NCI-H2171 (cell line): ENCODE data around the gene SPATA32.
"Not testable (repeated sequence)": the region's sequence is repeated elsewhere in the genome, so short reads cannot be mapped to it uniquely, and the experiment has no call there.

ENCODE experiments used
- DNase-seq: peaks from one replicate; lab custom pipeline; 2025; lab: John Stamatoyannopoulos, UW

SPATA32 gene

DNA sequence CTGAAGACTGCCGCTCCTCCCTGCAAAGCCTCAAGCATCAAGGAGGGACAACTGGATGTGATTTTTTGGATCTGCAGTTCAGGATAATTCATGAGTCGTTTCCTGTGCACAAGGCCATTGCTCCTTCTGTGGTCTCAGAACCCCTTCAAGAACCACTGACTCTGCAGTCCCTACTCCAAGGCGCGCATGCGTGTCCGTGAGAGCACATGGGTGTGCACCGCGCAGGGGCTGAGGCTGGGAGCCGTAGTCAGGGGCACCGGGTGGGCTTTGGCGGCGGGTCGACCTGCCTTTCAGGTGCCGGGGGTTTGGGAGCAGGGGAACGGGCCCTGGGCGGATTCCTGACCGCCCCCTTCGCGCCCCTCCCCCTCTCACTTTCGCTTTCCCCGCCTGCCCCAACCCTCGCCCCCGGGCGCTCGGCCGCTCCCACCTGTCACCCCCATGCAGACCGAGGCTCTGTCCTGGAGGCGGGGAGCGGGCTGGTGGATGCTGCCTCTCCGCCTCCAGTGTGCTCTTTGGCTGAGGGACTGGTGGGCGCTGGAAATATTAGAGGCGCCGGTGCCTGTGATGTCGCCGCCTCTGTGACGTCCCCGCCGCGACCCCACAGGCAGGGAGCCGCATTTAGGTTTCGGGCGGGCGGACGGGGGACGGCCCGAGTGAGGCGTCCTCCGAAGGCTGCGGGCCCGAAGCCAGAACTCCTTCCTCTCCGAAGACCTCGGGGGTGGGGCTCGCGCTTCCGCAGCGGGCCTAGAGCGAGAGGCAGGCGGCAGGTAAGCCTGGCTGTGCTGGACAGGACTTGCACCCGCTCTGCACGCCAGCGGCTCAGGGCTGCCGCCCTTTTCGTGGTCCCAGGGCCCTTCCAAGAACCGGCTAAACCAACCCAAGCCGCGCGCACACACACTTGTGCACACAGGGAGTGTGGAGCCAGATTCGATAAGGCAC lies at the start of gene SPATA32:
SPATA32 (minus strand) TSS at position 518 of the 939 bp plus-strand sequence; CDS start at position 440, 78 bp downstream.
- DNase-seq, result no peak

DNA sequence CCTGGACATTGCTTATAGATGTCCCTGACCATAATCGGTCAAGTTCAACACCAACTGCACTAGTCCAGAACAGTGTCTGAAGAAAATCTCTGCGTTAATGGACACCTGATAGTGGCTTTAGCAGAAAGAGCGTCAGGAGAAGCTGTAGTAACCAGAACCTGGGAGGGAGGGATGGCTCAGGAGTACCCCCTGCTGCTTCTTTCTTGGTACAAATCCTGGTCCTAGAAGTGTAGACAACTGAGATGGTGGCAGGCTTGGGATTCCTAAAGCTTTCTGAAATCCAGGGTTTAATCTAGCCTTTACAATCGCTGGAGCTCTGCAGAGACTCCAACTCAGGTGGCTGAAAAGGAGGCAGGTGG lies 49.5 kb upstream of the SPATA32 start:
- DNase-seq, result no peak

DNA sequence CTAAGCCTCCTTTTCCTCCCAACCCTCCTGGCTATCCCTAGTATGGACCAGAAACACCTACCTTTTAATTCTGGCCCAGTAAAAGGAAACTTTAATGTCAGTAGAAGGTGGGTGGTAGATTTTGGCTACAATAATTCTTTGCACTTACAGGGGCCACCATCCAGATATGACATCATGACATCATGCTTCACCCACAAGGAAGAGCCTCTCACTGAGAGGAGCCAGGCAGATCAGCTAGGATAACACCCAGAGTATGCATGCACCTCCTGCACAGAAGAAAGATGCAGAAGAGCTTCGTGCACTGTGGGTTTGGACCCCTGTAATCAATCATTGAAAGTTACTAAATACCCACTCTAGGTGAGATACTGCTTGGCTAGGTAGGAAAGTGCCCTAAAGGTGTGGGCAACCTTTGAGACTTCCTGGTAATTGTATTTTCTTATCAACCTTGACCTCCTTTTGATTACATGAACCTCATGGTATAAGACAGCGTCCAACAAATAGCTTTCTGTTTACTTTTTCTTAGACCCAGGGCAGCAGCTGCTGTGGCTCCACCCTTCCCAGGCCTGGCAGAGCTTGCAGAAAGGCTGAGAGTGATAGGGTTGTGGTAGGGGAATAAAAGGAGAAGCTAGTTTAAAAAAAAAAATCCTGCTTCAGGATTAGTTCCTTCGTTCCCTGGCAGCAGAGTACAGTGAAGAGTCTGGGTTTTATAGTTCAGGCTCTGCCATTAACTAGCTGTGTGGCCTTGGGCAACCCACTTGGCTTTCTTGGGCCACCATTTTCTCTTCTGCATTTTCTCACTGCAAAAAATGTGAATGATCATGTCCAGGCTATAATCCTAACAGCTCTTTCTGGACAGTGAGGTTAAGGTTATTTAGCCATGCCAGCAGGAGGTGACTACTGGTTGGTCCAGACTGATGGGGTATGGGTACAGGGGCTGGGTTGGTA lies 48.8 kb upstream of the SPATA32 start:
- no peak for DNase-seq

DNA sequence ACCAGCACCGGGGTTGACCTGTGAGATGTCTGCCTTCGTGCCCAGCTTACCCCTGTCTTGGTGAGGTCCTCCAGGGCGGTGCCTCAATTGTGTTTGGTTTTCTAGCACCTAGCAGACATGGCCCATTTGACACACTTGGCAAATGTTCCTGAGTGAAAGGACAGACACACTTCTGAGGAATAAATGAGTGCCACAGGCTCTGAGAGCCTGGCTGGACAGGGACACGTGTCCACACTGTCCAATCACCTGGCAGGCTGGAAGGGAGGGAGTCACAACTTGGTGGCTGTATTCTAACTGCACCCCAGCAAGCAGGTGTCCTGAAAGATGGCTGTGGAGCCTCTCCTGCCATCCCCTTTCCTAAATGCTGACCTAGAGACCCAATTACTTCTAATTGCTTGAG lies 47.5 kb upstream of the SPATA32 start:
- DNase-seq, result no peak

DNA sequence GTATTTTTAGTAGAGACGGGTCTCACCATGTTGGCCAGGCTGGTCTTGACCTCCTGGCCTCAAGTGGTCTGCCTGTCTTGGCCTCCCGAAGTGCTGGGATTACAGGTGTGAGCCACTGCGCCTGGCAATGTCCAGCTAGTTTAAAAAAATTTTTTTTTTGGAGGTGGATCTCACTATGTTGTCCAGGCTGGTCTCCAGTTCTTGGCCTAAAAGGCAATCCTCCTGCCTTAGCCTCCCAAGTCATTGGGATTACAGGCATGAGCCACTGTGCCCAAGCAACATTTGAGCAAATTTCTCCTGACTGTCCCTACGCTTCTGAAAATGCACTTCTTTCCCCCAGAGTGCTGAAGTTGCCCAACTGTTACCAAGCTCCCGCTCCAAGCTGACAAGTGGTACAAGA lies 46.9 kb upstream of the SPATA32 start:
- no peak for DNase-seq

DNA sequence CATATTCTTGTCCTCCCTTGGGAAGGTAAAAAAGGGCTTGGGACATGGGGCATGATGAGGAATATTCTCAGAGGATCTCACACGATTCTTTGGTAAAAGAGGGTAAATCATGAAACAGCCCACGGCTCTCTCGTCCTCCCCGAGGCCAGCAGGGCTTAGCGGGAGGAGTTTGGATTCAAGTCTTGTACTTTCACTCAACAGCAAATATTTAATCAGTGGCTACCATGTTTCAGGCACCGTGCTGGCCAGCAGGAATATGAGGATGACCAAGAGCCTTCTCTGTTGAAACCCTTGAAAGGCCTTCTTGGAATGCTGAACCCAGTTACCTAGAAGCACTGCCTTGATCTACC lies 46.1 kb upstream of the SPATA32 start:
- no peak for DNase-seq

- no peak for DNase-seq
Observed at GRCh38 chr17:45307290-45308015, 45.6 kb upstream of the SPATA32 start.

GRCh38 chr17:45306623-45307022 lies 44.7 kb upstream of the SPATA32 start:
- DNase-seq, result no peak

- no peak for DNase-seq
Observed at GRCh38 chr17:45306094-45306493, 44.2 kb upstream of the SPATA32 start.

DNA sequence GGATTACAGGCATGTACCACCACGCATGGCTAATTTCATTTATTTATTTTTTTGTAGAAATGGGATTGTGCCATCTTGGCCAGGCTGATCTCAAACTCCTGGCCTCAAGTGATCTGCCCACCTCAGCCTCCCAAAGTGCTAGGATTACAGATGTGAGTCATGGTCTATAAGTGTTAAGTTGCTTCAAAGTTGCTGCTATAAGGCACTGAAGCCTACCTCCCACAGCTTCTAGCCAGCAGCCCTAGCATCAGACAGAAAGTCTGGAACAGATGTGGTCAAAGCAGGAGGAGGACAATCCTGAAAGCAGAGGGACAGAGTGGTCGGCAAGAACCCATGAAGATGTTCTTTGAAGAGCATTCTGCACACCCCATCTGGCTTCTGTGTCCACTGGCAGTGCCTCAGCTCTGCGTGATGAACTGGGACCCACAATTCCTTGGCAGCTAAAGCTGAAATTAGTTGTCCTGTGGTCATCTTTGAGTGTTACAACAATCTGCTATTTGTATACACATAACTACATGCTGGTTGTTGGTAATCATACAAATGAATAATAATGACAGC lies 43.7 kb upstream of the SPATA32 start:
- no peak for DNase-seq

GRCh38 chr17:45302649-45303173 lies 40.8 kb upstream of the SPATA32 start:
- DNase-seq, result no peak

GRCh38 chr17:45302220-45302619 lies 40.3 kb upstream of the SPATA32 start:
- not testable (repeated sequence) for DNase-seq

GRCh38 chr17:45301674-45302073 lies 39.8 kb upstream of the SPATA32 start:
- no peak for DNase-seq

DNA sequence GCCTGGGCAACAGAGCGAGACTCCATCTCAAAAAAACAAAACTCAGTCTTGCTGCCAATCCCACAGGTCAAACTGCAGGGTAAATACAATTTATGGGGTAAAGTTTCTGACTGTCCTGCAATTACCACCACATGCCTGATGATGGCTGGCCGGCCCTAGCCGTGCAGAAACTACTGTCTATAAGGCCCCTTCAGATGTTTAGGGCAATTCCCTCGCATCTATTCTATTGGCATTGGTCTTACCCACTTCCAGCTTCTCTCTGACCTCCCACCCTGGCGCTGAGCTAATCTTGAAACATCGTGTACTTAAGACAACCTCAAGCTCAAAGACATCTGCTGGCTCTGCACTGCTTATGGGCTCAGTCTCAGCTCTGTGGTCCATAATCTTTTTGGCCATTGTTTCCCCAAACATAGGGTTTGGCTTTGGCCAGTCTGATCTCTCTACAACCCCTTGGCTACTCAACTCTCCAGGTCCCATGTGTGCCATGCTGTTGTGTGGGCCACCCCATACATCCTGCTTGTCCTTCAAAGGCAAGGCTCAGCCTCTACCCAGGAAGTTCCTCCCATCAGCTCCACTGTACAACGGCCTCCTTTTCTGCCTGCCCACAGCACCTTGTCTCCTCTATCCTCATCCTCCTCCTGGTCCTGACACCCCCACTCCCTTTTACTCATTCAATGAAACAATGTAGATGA lies 38.3 kb upstream of the SPATA32 start:
- DNase-seq, result no peak

- DNase-seq, result no peak
Observed at GRCh38 chr17:45299361-45299760, 37.5 kb upstream of the SPATA32 start.

DNA sequence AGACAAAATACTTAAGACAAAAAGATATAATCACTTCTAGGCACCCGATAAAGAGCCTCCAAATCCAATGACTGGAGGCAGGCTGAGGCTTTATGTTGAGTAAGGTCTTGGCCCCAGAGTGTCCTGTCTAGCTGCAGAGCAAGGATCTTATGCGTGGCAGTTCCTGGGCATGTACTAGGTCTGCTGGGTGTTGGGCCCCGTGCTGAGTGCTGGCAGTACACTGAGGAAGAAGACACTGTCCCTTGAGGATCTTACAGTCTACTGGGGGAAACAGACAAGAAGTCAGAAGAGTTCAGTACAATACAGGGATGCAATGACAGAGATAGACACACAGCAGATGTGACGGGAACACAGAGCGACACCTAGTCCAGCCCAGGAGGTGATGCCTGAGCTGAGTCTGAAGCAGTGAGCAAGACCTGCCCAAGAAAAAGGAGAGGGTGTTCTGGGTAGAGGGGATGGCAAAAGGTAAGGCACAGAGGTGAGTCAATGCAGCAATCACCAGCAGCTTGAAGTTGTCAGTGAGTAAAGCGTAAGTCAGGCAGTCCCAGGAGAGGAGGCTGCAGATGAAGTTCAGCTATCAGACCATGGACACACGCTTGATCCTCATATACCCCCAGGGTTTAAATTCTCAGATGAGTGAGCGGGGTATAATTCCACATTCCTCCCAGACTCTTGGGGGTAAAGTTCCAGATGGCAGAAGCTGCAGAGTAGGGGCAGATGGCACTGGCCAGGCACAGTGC lies 36.8 kb upstream of the SPATA32 start:
- DNase-seq, result no peak

GRCh38 chr17:45296833-45297124 lies 34.9 kb upstream of the SPATA32 start:
- DNase-seq, result no peak

GRCh38 chr17:45296003-45296832 lies 34.3 kb upstream of the SPATA32 start:
- no peak for DNase-seq

DNA sequence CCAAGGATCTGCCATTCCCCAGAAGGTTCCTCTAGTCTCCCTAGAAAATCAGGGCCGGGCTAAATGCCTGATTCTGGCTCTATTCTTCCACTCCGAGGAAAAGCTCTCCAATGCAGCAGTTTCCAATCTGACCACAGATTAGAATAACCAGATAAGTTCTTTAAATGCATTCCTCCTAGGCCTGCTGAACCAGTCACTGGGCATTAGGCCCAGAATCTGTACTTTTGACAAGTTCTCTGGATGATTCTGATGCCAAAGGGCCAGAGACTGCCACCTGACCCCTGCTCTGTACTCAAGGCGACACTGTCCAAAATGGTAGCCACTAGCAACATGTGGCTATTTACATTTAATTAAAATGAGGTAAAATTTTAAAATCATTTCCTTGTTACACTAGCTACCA lies 32.6 kb upstream of the SPATA32 start:
- DNase-seq, result no peak
